ENCODE measurements around the gene SSTR4. TPM values are rescaled to one million over a fixed set of nuclear protein-coding genes. Genes with fewer than 3 reads are reported as not detected.

The SSTR4 gene
- total and polyA plus RNA-seq, 9 of the 15 experiments (the other 6 are each of a cell fraction or from before 2014, with no cell fraction given) = not detected

DNA sequence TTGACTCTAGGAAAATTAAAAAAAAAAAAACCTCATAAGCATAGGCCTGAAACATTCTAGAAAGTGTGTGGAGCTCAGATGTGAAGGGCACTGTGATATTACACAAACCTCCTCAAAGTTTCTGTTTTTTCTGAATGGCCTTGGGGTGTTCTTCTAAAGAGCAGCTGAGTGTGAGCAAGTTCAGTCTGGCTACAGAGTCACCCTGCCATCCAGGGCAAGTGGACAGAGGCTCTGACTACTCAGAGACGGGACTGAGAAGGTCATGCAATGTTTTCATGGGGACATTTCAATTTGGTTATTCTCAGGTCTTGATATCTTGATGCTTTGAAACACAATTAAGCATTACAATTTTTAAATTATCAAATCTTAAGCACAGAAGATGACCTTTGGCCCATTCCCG lies 36.6 kb upstream of the SSTR4 start (continued):
- TF ChIP-seq, protein P1, sequence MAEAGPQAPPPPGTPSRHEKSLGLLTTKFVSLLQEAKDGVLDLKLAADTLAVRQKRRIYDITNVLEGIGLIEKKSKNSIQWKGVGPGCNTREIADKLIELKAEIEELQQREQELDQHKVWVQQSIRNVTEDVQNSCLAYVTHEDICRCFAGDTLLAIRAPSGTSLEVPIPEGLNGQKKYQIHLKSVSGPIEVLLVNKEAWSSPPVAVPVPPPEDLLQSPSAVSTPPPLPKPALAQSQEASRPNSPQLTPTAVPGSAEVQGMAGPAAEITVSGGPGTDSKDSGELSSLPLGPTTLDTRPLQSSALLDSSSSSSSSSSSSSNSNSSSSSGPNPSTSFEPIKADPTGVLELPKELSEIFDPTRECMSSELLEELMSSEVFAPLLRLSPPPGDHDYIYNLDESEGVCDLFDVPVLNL (CRISPR knock-in tag; IDR thresholded peaks at IDR 0.05; ENCODE audit: low read depth) = no peak

DNA sequence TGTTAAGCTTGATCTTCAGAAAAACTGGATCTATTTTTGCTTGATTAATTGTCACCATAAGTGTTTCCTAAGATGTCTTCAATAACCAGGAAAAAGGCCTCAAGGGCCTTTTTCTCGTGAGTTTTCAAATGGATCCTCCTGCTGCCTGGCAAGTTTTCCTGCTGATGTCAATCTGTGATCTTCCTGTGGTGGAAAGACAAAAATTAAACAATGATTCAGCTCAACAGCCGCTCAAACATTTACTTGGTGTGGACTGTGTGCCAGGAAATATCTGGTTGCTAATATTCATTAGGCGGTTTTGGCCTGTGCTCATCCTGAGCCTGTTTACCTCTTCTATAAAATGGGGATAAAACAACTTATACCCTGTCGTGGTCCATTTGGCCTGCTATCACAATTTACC lies 35.4 kb upstream of the SSTR4 start:
- FAIRE-seq (no peak), ATAC-seq (no peak), DNase-seq (ENCODE audit: extremely low read depth in 1 of 4, low spot score in 3 of 4) (no peak)
- no peak overlapping the region for H3K4me2 ChIP-seq (ENCODE audit: insufficient read depth, low read length)
- no peaks in the 10 kb centered on the region for H3K4me1 ChIP-seq (replicated peaks in 1 of 2; ENCODE audit: control insufficient read depth in 2 of 2, insufficient read depth in 2 of 2, low read length in 2 of 2)
- ChIA-PET POLR2A (no interaction called here), CTCF (ENCODE audit: low intra/inter-chr PET ratio) (no interaction called here)
- no peak overlapping the region for H3K27ac ChIP-seq (ENCODE audit: extremely low read depth, low read depth, low read length)
- in situ Hi-C loops (cut with MboI) (no loop called here), intact Hi-C loops (cut with micrococcal nuclease) (no loop called here)
- no peak overlapping the region for H3K9ac ChIP-seq (ENCODE audit: insufficient read depth in 1 of 2, low read depth in 2 of 2, low read length in 2 of 2)
- no peak overlapping the region for H3K4me3 ChIP-seq
- peaks cover 0 to 23% of the 10 kb centered on the region in 2 experiments; a peak in 2 of 5 replicates for H3K27me3 ChIP-seq (ENCODE audit: control insufficient read depth in 2 of 2, insufficient read depth in 2 of 2, low read length in 2 of 2)
- H3K9me1 ChIP-seq (ENCODE audit: control insufficient read depth, insufficient read depth, low read length) = no peaks in the 10 kb centered on the region
- TF ChIP-seq ZFP36 (IDR thresholded peaks at IDR 0.05; ENCODE audit: low read depth, low read length, partially characterized antibody) (no peak), DPF2 (IDR thresholded peaks at IDR 0.05) (no peak), ZNF766 (CRISPR knock-in tag; conservative IDR thresholded peaks at IDR 0.05) (no peak), FOXJ3 (CRISPR knock-in tag; IDR thresholded peaks at IDR 0.05) (no peak)
- TF ChIP-seq, protein P2, sequence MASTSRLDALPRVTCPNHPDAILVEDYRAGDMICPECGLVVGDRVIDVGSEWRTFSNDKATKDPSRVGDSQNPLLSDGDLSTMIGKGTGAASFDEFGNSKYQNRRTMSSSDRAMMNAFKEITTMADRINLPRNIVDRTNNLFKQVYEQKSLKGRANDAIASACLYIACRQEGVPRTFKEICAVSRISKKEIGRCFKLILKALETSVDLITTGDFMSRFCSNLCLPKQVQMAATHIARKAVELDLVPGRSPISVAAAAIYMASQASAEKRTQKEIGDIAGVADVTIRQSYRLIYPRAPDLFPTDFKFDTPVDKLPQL (IDR thresholded peaks at IDR 0.05; ENCODE audit: extremely low read depth, insufficient read length) = no peak
- TF ChIP-seq, protein P3, sequence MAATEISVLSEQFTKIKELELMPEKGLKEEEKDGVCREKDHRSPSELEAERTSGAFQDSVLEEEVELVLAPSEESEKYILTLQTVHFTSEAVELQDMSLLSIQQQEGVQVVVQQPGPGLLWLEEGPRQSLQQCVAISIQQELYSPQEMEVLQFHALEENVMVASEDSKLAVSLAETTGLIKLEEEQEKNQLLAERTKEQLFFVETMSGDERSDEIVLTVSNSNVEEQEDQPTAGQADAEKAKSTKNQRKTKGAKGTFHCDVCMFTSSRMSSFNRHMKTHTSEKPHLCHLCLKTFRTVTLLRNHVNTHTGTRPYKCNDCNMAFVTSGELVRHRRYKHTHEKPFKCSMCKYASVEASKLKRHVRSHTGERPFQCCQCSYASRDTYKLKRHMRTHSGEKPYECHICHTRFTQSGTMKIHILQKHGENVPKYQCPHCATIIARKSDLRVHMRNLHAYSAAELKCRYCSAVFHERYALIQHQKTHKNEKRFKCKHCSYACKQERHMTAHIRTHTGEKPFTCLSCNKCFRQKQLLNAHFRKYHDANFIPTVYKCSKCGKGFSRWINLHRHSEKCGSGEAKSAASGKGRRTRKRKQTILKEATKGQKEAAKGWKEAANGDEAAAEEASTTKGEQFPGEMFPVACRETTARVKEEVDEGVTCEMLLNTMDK (IDR thresholded peaks at IDR 0.05; ENCODE audit: borderline replicate concordance, insufficient read depth, low read depth, low read length, poor library complexity, severe bottlenecking) = no peak
- TF ChIP-seq, protein P4, sequence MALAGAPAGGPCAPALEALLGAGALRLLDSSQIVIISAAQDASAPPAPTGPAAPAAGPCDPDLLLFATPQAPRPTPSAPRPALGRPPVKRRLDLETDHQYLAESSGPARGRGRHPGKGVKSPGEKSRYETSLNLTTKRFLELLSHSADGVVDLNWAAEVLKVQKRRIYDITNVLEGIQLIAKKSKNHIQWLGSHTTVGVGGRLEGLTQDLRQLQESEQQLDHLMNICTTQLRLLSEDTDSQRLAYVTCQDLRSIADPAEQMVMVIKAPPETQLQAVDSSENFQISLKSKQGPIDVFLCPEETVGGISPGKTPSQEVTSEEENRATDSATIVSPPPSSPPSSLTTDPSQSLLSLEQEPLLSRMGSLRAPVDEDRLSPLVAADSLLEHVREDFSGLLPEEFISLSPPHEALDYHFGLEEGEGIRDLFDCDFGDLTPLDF (CRISPR knock-in tag; IDR thresholded peaks at IDR 0.05) = no peak
- no peaks in the 10 kb centered on the region for H4K20me1 ChIP-seq (replicated peaks; ENCODE audit: control insufficient read depth, insufficient read depth, low read length)
- no peaks in the 10 kb centered on the region for H3K9me3 ChIP-seq (replicated peaks; ENCODE audit: control insufficient read depth, insufficient read depth, low read depth, low read length)
- H2AFZ ChIP-seq (ENCODE audit: low read depth, low read length) = no peak overlapping the region
- 16% methylated on average over 4 of the region's 4 CpGs for WGBS (ENCODE audit: insufficient coverage, low coverage, missing lambda C conversion rate)
- H3K79me2 ChIP-seq (ENCODE audit: control insufficient read depth, insufficient read depth, low read length) = no peaks in the 10 kb centered on the region
- H3K36me3 ChIP-seq (ENCODE audit: control insufficient read depth, insufficient read depth, low read length) = no peaks in the 10 kb centered on the region
- BruUV-seq (replicated peaks) = no TSS peak
